H9 (cell line): ENCODE data around the gene LRRK2. TPM values are rescaled to one million over a fixed set of nuclear protein-coding genes. Genes with fewer than 3 reads are reported as not detected.

Source experiments
- DNase-seq: peaks from one replicate; pipeline ENCODE4 v3.0.0-alpha.2; 2017
- H2AFZ ChIP-seq: one replicate; pipeline ENCODE4 v1.6.1; 2013; ENCODE audit warnings: mild to moderate bottlenecking, low read length, control low read depth, moderate library complexity
- H2AK5ac ChIP-seq: 2 replicates; pipeline ENCODE4 v1.6.1; 2013; ENCODE audit warnings: low read length, control low read depth, mixed read lengths; ENCODE audit not compliant: insufficient read length
- H2BK120ac ChIP-seq: one replicate; pipeline ENCODE4 v1.6.1; 2013; ENCODE audit warnings: low read depth, mild to moderate bottlenecking, low read length, control low read depth, inconsistent platforms; ENCODE audit not compliant: poor library complexity, severe bottlenecking
- H2BK12ac ChIP-seq: 2 replicates; pipeline ENCODE4 v1.6.1; 2013; ENCODE audit warnings: low read length, control low read depth, mixed read lengths, low read depth; ENCODE audit not compliant: insufficient read length
- H2BK15ac ChIP-seq: 2 replicates; pipeline ENCODE4 v1.6.1; 2013; ENCODE audit warnings: low read depth, low read length, control low read depth
- H2BK20ac ChIP-seq: one replicate; pipeline ENCODE4 v1.6.1; 2013; ENCODE audit warnings: low read depth, mild to moderate bottlenecking, low read length, control low read depth, inconsistent platforms; ENCODE audit not compliant: poor library complexity, severe bottlenecking
- H2BK5ac ChIP-seq: 2 replicates; pipeline ENCODE4 v1.6.1; 2013; ENCODE audit warnings: low read length, control low read depth, mixed read lengths; ENCODE audit not compliant: insufficient read length
- H3K14ac ChIP-seq: 2 replicates; pipeline ENCODE4 v1.6.1; 2013; ENCODE audit warnings: low read length, control low read depth; ENCODE audit not compliant: insufficient read depth
- H3K18ac ChIP-seq: 2 replicates; pipeline ENCODE4 v1.6.1; 2013; ENCODE audit warnings: low read depth, mild to moderate bottlenecking, mixed read lengths, low read length, control low read depth; ENCODE audit not compliant: insufficient read length
- H3K23ac ChIP-seq: 2 replicates; pipeline ENCODE4 v1.6.1; 2013; ENCODE audit warnings: low read length, control low read depth, mixed read lengths, low read depth; ENCODE audit not compliant: insufficient read length
- H3K23me2 ChIP-seq: 2 replicates; pipeline ENCODE4 v1.6.1; 2013; ENCODE audit warnings: low read depth, mild to moderate bottlenecking, mixed read lengths, low read length, control low read depth; ENCODE audit not compliant: insufficient read length, poor library complexity, severe bottlenecking
- H3K27ac ChIP-seq: 2 replicates; pipeline ENCODE4 v1.5.1; 2013; ENCODE audit warnings: low read length, control low read depth, mixed read lengths, low read depth; ENCODE audit not compliant: insufficient read length
- H3K27me3 ChIP-seq: 2 replicates; pipeline ENCODE4 v1.6.1; 2013; ENCODE audit warnings: low read length, control low read depth, inconsistent platforms; ENCODE audit not compliant: insufficient read depth
- H3K4ac ChIP-seq: 2 replicates; pipeline ENCODE4 v1.6.1; 2013; ENCODE audit warnings: low read depth, mild to moderate bottlenecking, control low read depth, inconsistent platforms, low read length, moderate library complexity
- H3K4me1 ChIP-seq: 2 replicates; pipeline ENCODE4 v1.6.1; 2013; ENCODE audit warnings: low read length, control low read depth, inconsistent platforms; ENCODE audit not compliant: insufficient read depth
- H3K4me2 ChIP-seq: 2 replicates; pipeline ENCODE4 v1.6.1; 2013; ENCODE audit warnings: low read length, control low read depth, mixed read lengths; ENCODE audit not compliant: insufficient read length, insufficient read depth
- H3K56ac ChIP-seq: 2 replicates; pipeline ENCODE4 v1.6.1; 2013; ENCODE audit warnings: low read depth, mild to moderate bottlenecking, mixed read lengths, low read length, control low read depth; ENCODE audit not compliant: insufficient read length
- H3K79me1 ChIP-seq: 2 replicates; pipeline ENCODE4 v1.6.1; 2013; ENCODE audit warnings: low read depth, mild to moderate bottlenecking, moderate library complexity, low read length, control low read depth, inconsistent platforms; ENCODE audit not compliant: insufficient read depth, poor library complexity, severe bottlenecking
- H3K79me2 ChIP-seq: 2 replicates; pipeline ENCODE4 v1.6.1; 2013; ENCODE audit warnings: low read length, control low read depth, inconsistent platforms; ENCODE audit not compliant: insufficient read depth
- H3K9ac ChIP-seq: 2 replicates; pipeline ENCODE4 v1.6.1; 2013; ENCODE audit warnings: low read length, control low read depth, mixed read lengths; ENCODE audit not compliant: insufficient read length; ENCODE audit errors: extremely low read depth
- H3K9me3 ChIP-seq: one replicate; pipeline ENCODE4 v1.6.1; 2013; ENCODE audit warnings: low read depth, low read length, inconsistent platforms; ENCODE audit not compliant: control insufficient read depth
- H3T11ph ChIP-seq: one replicate; pipeline ENCODE4 v1.6.1; 2013; ENCODE audit warnings: mild to moderate bottlenecking, low read length, control low read depth, inconsistent platforms
- H4K20me1 ChIP-seq: one replicate; pipeline ENCODE4 v1.6.1; 2013; ENCODE audit not compliant: control insufficient read depth, insufficient read length, insufficient read depth
- H4K5ac ChIP-seq: 2 replicates; pipeline ENCODE4 v1.6.1; 2013; ENCODE audit warnings: low read depth, mild to moderate bottlenecking, mixed read lengths, low read length, control low read depth; ENCODE audit not compliant: insufficient read length
- H4K8ac ChIP-seq: replicated peaks from 2 replicates; pipeline ENCODE4 v1.6.1; 2013; ENCODE audit warnings: low read length, control low read depth, mixed read lengths, low read depth; ENCODE audit not compliant: insufficient read length
- H4K91ac ChIP-seq: 2 replicates; pipeline ENCODE4 v1.6.1; 2013; ENCODE audit warnings: low read depth, mild to moderate bottlenecking, moderate library complexity, mixed read lengths, low read length, control low read depth; ENCODE audit not compliant: insufficient read length
- H3K27ac Mint-ChIP-seq, 3 experiments: 2 replicates in 2 of 3; 3 replicates in 1 of 3; pipeline ENCODE4 v1.8.0; 2020 to 2021; ENCODE audit warnings: mixed read lengths in 3 of 3, mild to moderate bottlenecking in 1 of 3, moderate library complexity in 1 of 3
- H3K27me3 Mint-ChIP-seq: 2 replicates; pipeline ENCODE4 v1.8.0; 2021; ENCODE audit warnings: low read depth, mild to moderate bottlenecking, moderate library complexity, mixed read lengths
- H3K36me3 Mint-ChIP-seq, 3 experiments: 2 replicates in 2 of 3; 3 replicates in 1 of 3; pipeline ENCODE4 v1.8.0; 2020 to 2021; ENCODE audit warnings: low read depth in 3 of 3, mixed read lengths in 3 of 3; ENCODE audit not compliant: insufficient read depth in 1 of 3
- H3K4me1 Mint-ChIP-seq, 2 experiments: 2 replicates each; pipeline ENCODE4 v1.8.0; 2020; ENCODE audit warnings: mixed read lengths in 2 of 2
- H3K4me3 Mint-ChIP-seq, 2 experiments: 2 replicates in 1 of 2; 3 replicates in 1 of 2; pipeline ENCODE4 v1.8.0; 2020 to 2021; ENCODE audit warnings: mild to moderate bottlenecking in 2 of 2, mixed read lengths in 2 of 2, moderate library complexity in 1 of 2
- H3K9me3 Mint-ChIP-seq, 2 experiments: 2 replicates in 1 of 2; 3 replicates in 1 of 2; pipeline ENCODE4 v1.8.0; 2020; ENCODE audit warnings: mild to moderate bottlenecking in 2 of 2, mixed read lengths in 2 of 2, moderate library complexity in 1 of 2
- WGBS: extraction: QIAGEN DNeasy Blood & Tissue Kit; methylation state at CpG from one replicate; pipeline ENCODE4 v1.1.7; 2013; ENCODE audit warnings: missing lambda C conversion rate, low lambda C conversion rate, mixed read lengths; ENCODE audit not compliant: insufficient read length; ENCODE audit errors: extremely low coverage; 5-methylcytosine and 5-hydroxymethylcytosine counted together
- total RNA-seq: library from RNA; stranded (reverse); gene quantifications from 2 replicates; pipeline ENCODE4 v1.2.1, GENCODE V29; 2021
- TF ChIP-seq, protein P1 (sequence below): fragments of 200-600 bp; sonication (generic); conservative IDR thresholded peaks from 3 replicates; pipeline ENCODE4 v1.8.0; 2021; ENCODE audit warnings: antibody characterized with exemption, mild to moderate bottlenecking

Gene LRRK2
- total RNA-seq, 1 experiment from 2014 or later = 0.17 TPM

GRCh38 chr12:40197590-40197989 is 27.2 kb upstream of the LRRK2 start:
- no peak overlapping the region for H2AK5ac ChIP-seq
- no peak overlapping the region for H2BK15ac ChIP-seq
- H2BK20ac ChIP-seq = no peak overlapping the region
- Mint-ChIP-seq H3K9me3 (peaks cover 0 to 3% of the 10 kb centered on the region in 2 experiments; a peak in 2 of 5 replicates), H3K4me1 (peaks cover 21 to 30% of the 10 kb centered on the region in 2 experiments), H3K36me3 (no peaks in the 10 kb centered on the region), H3K27me3 (no peaks in the 10 kb centered on the region; the same call in 1 of the 2 replicates), H3K27ac (no peak overlapping the region), H3K4me3 (no peak overlapping the region)
- H3K9ac ChIP-seq = no peak overlapping the region
- H3K27me3 ChIP-seq = no peaks in the 10 kb centered on the region
- H3K18ac ChIP-seq = no peak overlapping the region
- TF ChIP-seq, protein P1, sequence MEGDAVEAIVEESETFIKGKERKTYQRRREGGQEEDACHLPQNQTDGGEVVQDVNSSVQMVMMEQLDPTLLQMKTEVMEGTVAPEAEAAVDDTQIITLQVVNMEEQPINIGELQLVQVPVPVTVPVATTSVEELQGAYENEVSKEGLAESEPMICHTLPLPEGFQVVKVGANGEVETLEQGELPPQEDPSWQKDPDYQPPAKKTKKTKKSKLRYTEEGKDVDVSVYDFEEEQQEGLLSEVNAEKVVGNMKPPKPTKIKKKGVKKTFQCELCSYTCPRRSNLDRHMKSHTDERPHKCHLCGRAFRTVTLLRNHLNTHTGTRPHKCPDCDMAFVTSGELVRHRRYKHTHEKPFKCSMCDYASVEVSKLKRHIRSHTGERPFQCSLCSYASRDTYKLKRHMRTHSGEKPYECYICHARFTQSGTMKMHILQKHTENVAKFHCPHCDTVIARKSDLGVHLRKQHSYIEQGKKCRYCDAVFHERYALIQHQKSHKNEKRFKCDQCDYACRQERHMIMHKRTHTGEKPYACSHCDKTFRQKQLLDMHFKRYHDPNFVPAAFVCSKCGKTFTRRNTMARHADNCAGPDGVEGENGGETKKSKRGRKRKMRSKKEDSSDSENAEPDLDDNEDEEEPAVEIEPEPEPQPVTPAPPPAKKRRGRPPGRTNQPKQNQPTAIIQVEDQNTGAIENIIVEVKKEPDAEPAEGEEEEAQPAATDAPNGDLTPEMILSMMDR = no peak
- no peak overlapping the region for H3K27ac ChIP-seq
- no peak overlapping the region for H4K8ac ChIP-seq
- H2BK12ac ChIP-seq = no peak overlapping the region
- H3K56ac ChIP-seq = no peak overlapping the region
- H3K4ac ChIP-seq = no peak overlapping the region
- no peaks in the 10 kb centered on the region for H4K20me1 ChIP-seq
- no peaks in the 10 kb centered on the region for H3K79me2 ChIP-seq
- no peak overlapping the region for H3K4me2 ChIP-seq
- H3K23ac ChIP-seq = no peak overlapping the region
- no CpG with 5 or more reads among the region's 4 CpGs for WGBS
- H2BK5ac ChIP-seq = no peak overlapping the region
- no peak overlapping the region for H3T11ph ChIP-seq
- DNase-seq = no peak
- H4K5ac ChIP-seq = no peak overlapping the region
- H2AFZ ChIP-seq = no peak overlapping the region
- no peaks in the 10 kb centered on the region for H3K79me1 ChIP-seq
- no peak overlapping the region for H3K14ac ChIP-seq
- no peaks in the 10 kb centered on the region for H3K23me2 ChIP-seq
- no peak overlapping the region for H2BK120ac ChIP-seq
- no peaks in the 10 kb centered on the region for H3K4me1 ChIP-seq
- H4K91ac ChIP-seq = no peak overlapping the region
- H3K9me3 ChIP-seq = no peaks in the 10 kb centered on the region
